Embryonic facial prominence (tissue), 1 donor: ENCODE measurements around the gene ABLIM1.

Experiments
- DNase-seq: peaks from one replicate; pipeline ENCODE4 v3.0.0-alpha.2; 2016; ENCODE audit errors: extremely low spot score

Gene ABLIM1

DNA sequence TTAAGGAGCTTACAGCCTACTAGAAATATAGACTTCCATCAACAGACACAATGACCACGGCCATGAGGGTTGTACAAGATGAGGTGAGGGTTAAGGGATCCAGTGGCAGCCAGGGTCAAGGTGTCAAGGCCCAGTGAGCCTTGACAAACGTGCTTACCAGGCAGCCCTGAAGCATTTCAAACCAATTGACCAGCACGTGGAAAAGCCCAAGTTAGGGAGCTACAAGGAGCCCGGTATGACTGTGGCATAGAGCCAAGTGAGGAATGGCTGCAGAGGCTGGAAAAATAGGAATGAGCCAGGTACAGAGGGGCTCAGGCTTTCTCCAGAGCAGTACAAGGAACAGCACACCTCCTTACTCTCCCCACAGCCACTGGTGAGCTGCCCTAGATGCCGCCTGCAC lies 266.5 kb downstream of the ABLIM1 start:
- no peak for DNase-seq

DNA sequence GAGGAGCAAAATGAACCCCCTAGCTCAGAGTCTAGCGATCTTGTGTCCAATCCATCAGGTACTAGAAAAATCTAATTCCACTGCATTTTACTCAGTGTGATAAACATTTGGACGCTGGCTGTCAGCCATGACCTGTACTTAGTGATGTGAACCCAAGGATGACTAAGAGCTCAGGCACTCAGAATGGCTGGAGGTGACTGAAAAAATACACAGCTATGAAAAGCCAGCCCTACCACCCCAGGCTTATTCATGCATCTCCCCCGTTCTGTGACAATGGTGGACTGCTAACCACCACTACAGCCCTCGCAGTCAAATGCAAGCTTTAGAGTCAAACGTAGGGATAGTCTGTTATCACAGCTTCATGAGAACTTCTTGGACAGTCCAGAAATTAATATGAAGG lies 268.6 kb downstream of the ABLIM1 start:
- DNase-seq, result no peak

DNA sequence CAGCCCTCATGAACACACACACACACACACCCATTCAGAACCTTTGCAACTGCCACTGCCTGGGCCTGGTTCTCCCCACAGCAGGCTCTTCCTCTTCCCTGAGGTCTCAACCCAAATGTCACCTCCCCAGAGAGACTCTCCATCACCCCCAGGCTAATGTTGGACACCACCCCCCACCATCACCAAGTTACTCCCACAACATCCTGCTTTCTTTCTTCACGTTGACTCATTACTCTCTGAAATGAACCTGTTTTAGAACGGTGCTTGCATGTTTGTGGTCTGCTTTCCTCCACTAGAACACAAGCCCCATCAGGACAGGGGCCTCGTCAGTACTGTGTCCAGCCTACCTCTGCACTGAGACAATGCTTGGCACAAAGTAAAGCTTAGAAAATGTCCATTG lies 269.8 kb downstream of the ABLIM1 start:
- DNase-seq, result no peak

DNA sequence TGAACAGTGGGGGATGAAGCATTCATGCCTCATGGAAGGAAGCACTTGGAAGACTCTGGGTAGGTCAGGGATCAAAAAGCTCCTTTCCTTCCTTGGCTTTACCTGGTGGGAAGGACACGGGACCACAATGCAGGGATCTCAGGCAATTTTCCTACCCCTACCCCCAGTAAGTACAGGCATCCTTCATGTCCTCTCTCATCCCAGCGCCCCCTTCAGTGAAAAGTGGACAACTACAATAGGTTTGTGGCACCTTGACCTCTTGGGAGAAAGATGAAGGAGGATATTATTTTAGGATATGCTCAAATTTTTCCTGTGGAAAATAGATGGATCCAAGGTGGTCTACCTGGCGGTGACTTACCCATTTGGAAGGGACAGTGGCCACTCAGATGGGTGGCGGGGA lies 270.3 kb downstream of the ABLIM1 start:
- DNase-seq, result no peak

DNA sequence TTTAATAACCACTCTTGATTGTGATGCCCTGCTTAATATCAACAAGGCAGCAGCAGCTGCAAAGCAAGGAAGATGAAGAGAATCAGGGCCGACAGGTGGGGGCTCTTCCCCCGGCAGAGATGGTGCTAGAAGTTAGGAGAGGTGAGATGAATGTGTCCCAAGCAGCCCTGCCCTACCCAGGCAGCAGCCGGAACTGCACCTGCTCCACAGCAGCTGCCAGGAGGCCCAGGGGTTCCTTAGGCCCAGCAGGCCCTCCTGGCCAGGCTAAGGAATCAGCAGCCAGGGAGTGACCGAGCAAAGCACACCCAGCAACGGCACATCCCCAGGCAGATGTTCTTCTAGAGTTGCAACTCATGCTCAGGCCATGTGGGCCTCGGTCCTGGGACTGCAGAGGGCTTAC lies 271.6 kb downstream of the ABLIM1 start:
- DNase-seq, result no peak

DNA sequence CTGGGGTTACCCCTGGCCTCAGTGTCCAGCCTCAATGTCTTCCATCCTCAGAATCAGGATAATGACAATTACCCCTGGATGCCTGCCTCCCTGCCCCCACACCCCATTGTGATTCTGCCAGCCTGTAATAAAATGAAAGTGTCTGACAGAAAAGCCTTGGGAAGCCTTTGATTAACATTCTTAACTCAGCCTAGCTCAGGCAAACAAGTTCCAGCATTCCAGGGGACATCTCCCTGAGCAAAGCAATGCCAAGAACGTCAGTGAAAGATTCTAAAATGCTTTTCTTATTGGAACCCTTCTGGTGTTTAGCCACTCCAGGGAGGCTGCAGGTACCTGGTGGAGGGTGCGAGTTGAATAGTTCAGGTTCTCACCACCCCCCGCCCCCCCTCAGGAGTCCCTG lies 272.5 kb downstream of the ABLIM1 start:
- no peak for DNase-seq

DNA sequence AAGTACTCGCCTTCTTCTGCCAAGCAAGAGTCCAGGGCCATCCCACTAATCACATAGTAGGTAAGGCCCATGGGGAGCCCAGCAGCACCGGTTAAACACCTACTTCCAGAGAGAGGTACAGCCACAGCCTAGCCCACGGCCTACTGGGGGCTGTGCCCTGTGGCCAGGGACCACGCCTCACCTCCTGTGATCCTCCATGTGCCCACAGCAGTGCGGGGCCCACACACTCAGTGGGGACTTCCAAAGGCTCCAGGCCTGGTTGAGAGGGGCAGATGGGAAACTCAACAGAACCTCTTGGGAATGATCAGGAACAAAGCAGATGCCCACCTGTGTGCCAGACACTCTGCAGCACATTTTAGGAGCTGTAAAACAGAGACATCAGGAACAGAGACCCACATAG lies 273.5 kb downstream of the ABLIM1 start:
- no peak for DNase-seq

DNA sequence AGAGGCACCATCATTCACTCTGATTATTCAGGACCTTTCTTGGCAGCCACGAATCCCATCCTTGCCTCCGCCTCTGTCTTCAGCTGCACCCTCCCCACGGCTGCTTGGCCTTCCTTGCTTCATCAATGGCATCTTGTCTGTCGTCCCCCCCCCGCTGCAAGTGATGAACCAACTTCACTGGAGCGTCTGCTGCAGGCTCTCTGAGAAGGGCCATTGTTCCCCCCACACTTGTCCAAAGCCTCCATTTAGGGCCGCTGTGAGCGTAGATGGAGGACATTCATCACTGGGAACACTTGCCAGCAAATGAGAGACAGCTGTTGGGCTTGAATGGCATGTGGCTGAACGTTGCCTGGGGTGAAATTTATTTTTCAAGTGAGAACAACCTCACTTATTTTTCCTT lies 273.9 kb downstream of the ABLIM1 start:
- no peak for DNase-seq
